ENCODE data around the gene SLC10A1.

DNA sequence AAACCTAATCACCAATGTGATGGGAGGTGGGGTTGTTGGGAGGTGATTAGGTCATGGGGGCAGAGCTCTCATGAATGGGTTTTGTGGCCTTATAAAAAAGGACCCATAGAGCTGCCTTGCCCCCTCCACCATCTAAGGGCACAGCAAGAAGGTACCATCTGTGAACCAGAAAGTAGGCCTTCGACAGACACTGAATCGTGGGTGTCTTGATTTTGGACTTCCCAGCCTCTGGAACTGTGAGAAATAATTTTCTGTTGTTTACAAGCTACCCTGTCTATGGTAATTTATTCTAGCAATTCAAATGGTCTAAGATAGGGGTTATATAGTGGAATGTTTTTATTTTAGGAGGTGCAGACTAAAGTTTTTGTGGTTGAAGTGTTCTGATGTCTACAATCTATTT, 7.9 kb upstream of the SLC10A1 start:
- TF ChIP-seq EZH2phosphoT487 (IDR thresholded peaks at IDR 0.05; ENCODE audit: insufficient read depth, low read depth) (no peak), EZH2 (IDR thresholded peaks at IDR 0.05; ENCODE audit: insufficient read depth, poor library complexity, severe bottlenecking) (no peak)

Measured in GM23248 (cell line).